Immature natural killer cell (primary cell): ENCODE data around the gene SLC6A18. TPM values are rescaled to one million over a fixed set of nuclear protein-coding genes. Genes with fewer than 3 reads are reported as not detected.

Source experiments
- DNase-seq, 3 donors: peaks; one replicate each; pipeline ENCODE4 v3.0.0; 2022; ENCODE audit warnings: mixed read lengths in 1 of 3
- H3K27ac Mint-ChIP-seq, 6 donors: one replicate each; pipeline ENCODE4 v1.8.0; 2020; ENCODE audit warnings: mixed read lengths in 6 of 6, mild to moderate bottlenecking in 5 of 6, inconsistent platforms in 4 of 6, moderate library complexity in 3 of 6
- H3K27me3 Mint-ChIP-seq, 3 donors: one replicate each; pipeline ENCODE4 v1.8.0; 2020 to 2021; ENCODE audit warnings: low read depth in 3 of 3, mild to moderate bottlenecking in 3 of 3, mixed read lengths in 3 of 3, moderate library complexity in 3 of 3, inconsistent platforms in 1 of 3
- H3K36me3 Mint-ChIP-seq, 3 donors: one replicate each; pipeline ENCODE4 v1.8.0; 2020; ENCODE audit warnings: mixed read lengths in 3 of 3, inconsistent platforms in 2 of 3, mild to moderate bottlenecking in 2 of 3
- H3K4me1 Mint-ChIP-seq, 2 donors: one replicate each; pipeline ENCODE4 v1.8.0; 2020; ENCODE audit warnings: inconsistent platforms in 2 of 2, mild to moderate bottlenecking in 2 of 2, mixed read lengths in 2 of 2, moderate library complexity in 1 of 2
- H3K4me3 Mint-ChIP-seq, 5 donors: one replicate each; pipeline ENCODE4 v1.8.0; 2020; ENCODE audit warnings: mild to moderate bottlenecking in 5 of 5, mixed read lengths in 5 of 5, inconsistent platforms in 3 of 5, moderate library complexity in 3 of 5
- H3K9me3 Mint-ChIP-seq, 6 donors: one replicate each; pipeline ENCODE4 v1.8.0; 2020; ENCODE audit warnings: mild to moderate bottlenecking in 6 of 6, mixed read lengths in 6 of 6, inconsistent platforms in 4 of 6, moderate library complexity in 3 of 6
- polyA plus RNA-seq, 3 donors: library from polyadenylated mRNA; unstranded; fragments of 300-500 nt; fragmentation: Illumina TruSeq; gene quantifications; one replicate each; pipeline ENCODE4 v1.2.3, GENCODE V29; 2021

Gene SLC6A18
- polyA plus RNA-seq, 3 donors from 2014 or later: not detected

- Mint-ChIP-seq H3K27ac (no peak overlapping the region), H3K4me3 (no peak overlapping the region)
Measured at GRCh38 chr5:1183424-1184162, 41.6 kb upstream of the SLC6A18 start.

GRCh38 chr5:1184163-1184470 lies 41.1 kb upstream of the SLC6A18 start:
- Mint-ChIP-seq H3K27me3 (peaks cover 0 to 4% (median 0%) of the 10 kb centered on the region in 3 donors), H3K27ac (no peak overlapping the region), H3K9me3 (no peaks in the 10 kb centered on the region), H3K4me1 (no peaks in the 10 kb centered on the region), H3K4me3 (no peak overlapping the region), H3K36me3 (no peaks in the 10 kb centered on the region)
- no peak for DNase-seq

More at GRCh38 chr5:1183424-1184162, 41.6 kb upstream of the SLC6A18 start:
- Mint-ChIP-seq H3K9me3 (no peaks in the 10 kb centered on the region), H3K36me3 (no peaks in the 10 kb centered on the region), H3K27me3 (peaks cover 0 to 4% (median 0%) of the 10 kb centered on the region in 3 donors), H3K4me1 (no peaks in the 10 kb centered on the region)
- no peak for DNase-seq

GRCh38 chr5:1184481-1184880 lies 40.7 kb upstream of the SLC6A18 start:
- no peak overlapping the region for H3K27ac Mint-ChIP-seq
- no peaks in the 10 kb centered on the region for H3K36me3 Mint-ChIP-seq
- no peaks in the 10 kb centered on the region for H3K4me1 Mint-ChIP-seq
- no peak for DNase-seq
- no peaks in the 10 kb centered on the region for H3K9me3 Mint-ChIP-seq
- H3K27me3 Mint-ChIP-seq: peaks cover 0 to 6% (median 0%) of the 10 kb centered on the region in 3 donors
- no peak overlapping the region for H3K4me3 Mint-ChIP-seq

- no peak for DNase-seq
Measured at GRCh38 chr5:1185038-1185627, 40.0 kb upstream of the SLC6A18 start.

GRCh38 chr5:1185629-1186350 lies 39.4 kb upstream of the SLC6A18 start:
- Mint-ChIP-seq H3K36me3 (no peaks in the 10 kb centered on the region), H3K4me3 (no peak overlapping the region), H3K27ac (no peak overlapping the region), H3K27me3 (peaks cover 3 to 10% (median 6%) of the 10 kb centered on the region in 3 donors), H3K9me3 (no peaks in the 10 kb centered on the region), H3K4me1 (no peaks in the 10 kb centered on the region)
- DNase-seq: no peak

More at GRCh38 chr5:1185038-1185627, 40.0 kb upstream of the SLC6A18 start:
- H3K27ac Mint-ChIP-seq: no peak overlapping the region
- peaks cover 0 to 6% (median 3%) of the 10 kb centered on the region in 3 donors for H3K27me3 Mint-ChIP-seq
- no peaks in the 10 kb centered on the region for H3K4me1 Mint-ChIP-seq
- H3K36me3 Mint-ChIP-seq: no peaks in the 10 kb centered on the region
- H3K9me3 Mint-ChIP-seq: no peaks in the 10 kb centered on the region
- no peak overlapping the region for H3K4me3 Mint-ChIP-seq

- Mint-ChIP-seq H3K36me3 (no peaks in the 10 kb centered on the region), H3K27me3 (peaks cover 3 to 13% (median 6%) of the 10 kb centered on the region in 3 donors), H3K27ac (no peak overlapping the region), H3K9me3 (no peaks in the 10 kb centered on the region), H3K4me1 (no peaks in the 10 kb centered on the region), H3K4me3 (no peak overlapping the region)
- no peak for DNase-seq
Measured at GRCh38 chr5:1186351-1187233, 38.6 kb upstream of the SLC6A18 start.

GRCh38 chr5:1187234-1187949 lies 37.8 kb upstream of the SLC6A18 start:
- Mint-ChIP-seq H3K36me3 (no peaks in the 10 kb centered on the region), H3K4me3 (no peak overlapping the region), H3K27me3 (peaks cover 3 to 13% (median 6%) of the 10 kb centered on the region in 3 donors), H3K4me1 (no peaks in the 10 kb centered on the region), H3K27ac (no peak overlapping the region), H3K9me3 (no peaks in the 10 kb centered on the region)
- DNase-seq: no peak

GRCh38 chr5:1187950-1188334 lies 37.2 kb upstream of the SLC6A18 start:
- Mint-ChIP-seq H3K9me3 (no peaks in the 10 kb centered on the region), H3K4me3 (no peak overlapping the region), H3K36me3 (no peaks in the 10 kb centered on the region), H3K27ac (no peak overlapping the region), H3K27me3 (peaks cover 3 to 13% (median 6%) of the 10 kb centered on the region in 3 donors), H3K4me1 (no peaks in the 10 kb centered on the region)
- no peak for DNase-seq

GRCh38 chr5:1188464-1188863 lies 36.7 kb upstream of the SLC6A18 start:
- Mint-ChIP-seq H3K27ac (no peak overlapping the region), H3K36me3 (no peaks in the 10 kb centered on the region), H3K9me3 (no peaks in the 10 kb centered on the region), H3K4me1 (no peaks in the 10 kb centered on the region), H3K27me3 (peaks cover 3 to 13% (median 6%) of the 10 kb centered on the region in 3 donors), H3K4me3 (no peak overlapping the region)
- no peak for DNase-seq

- Mint-ChIP-seq H3K4me3 (no peak overlapping the region), H3K4me1 (no peaks in the 10 kb centered on the region)
Measured at GRCh38 chr5:1189269-1189668, 35.9 kb upstream of the SLC6A18 start.

GRCh38 chr5:1190278-1190677 lies 34.9 kb upstream of the SLC6A18 start:
- DNase-seq: no peak
- Mint-ChIP-seq H3K9me3 (no peaks in the 10 kb centered on the region), H3K27me3 (peaks cover 3 to 13% (median 6%) of the 10 kb centered on the region in 3 donors), H3K36me3 (no peaks in the 10 kb centered on the region), H3K27ac (no peak overlapping the region), H3K4me1 (no peaks in the 10 kb centered on the region), H3K4me3 (no peak overlapping the region)

More at GRCh38 chr5:1189269-1189668, 35.9 kb upstream of the SLC6A18 start:
- DNase-seq: no peak
- Mint-ChIP-seq H3K27me3 (peaks cover 3 to 13% (median 6%) of the 10 kb centered on the region in 3 donors), H3K9me3 (no peaks in the 10 kb centered on the region), H3K36me3 (no peaks in the 10 kb centered on the region), H3K27ac (no peak overlapping the region)

- no peaks in the 10 kb centered on the region for H3K36me3 Mint-ChIP-seq
- H3K4me3 Mint-ChIP-seq: no peak overlapping the region
- H3K9me3 Mint-ChIP-seq: no peaks in the 10 kb centered on the region
- H3K4me1 Mint-ChIP-seq: no peaks in the 10 kb centered on the region
- H3K27me3 Mint-ChIP-seq: peaks cover 3 to 13% (median 6%) of the 10 kb centered on the region in 3 donors
- DNase-seq: no peak
- H3K27ac Mint-ChIP-seq: no peak overlapping the region
Measured at GRCh38 chr5:1190837-1191239, 34.3 kb upstream of the SLC6A18 start.

- Mint-ChIP-seq H3K4me1 (no peaks in the 10 kb centered on the region), H3K36me3 (no peaks in the 10 kb centered on the region), H3K27ac (no peak overlapping the region), H3K27me3 (peaks cover 5 to 14% (median 7%) of the 10 kb centered on the region in 3 donors), H3K9me3 (no peaks in the 10 kb centered on the region), H3K4me3 (no peak overlapping the region)
- DNase-seq: no peak
Measured at GRCh38 chr5:1192971-1193590, 32.1 kb upstream of the SLC6A18 start.
